ENCODE results near the gene KIF6.

Gene KIF6

GRCh38 chr6:39367700-39368099, 357.5 kb downstream of the KIF6 start:
- no peaks in the 10 kb centered on the region for H3K36me3 ChIP-seq (ENCODE audit: control insufficient read depth, insufficient read depth, low read length)
- no peaks in the 10 kb centered on the region for H3K9me3 ChIP-seq (ENCODE audit: control insufficient read depth, low read length)
- WGBS, 2 experiments (ENCODE audit: insufficient coverage in 2 of 2), result 84 to 100% methylated on average over 1 of the region's 3 CpGs
- no peak overlapping the region for H3K4me3 ChIP-seq (ENCODE audit: extremely low read depth, insufficient read depth, low read length, poor library complexity, severe bottlenecking)
- H3K4me1 ChIP-seq (ENCODE audit: control insufficient read depth, insufficient read depth, low read length, poor library complexity, severe bottlenecking), result peaks cover 20% of the 10 kb centered on the region
- H3K27ac ChIP-seq (ENCODE audit: low read depth, low read length, severe bottlenecking), result no peak overlapping the region

- no peak overlapping the region for H3K4me3 ChIP-seq (ENCODE audit: extremely low read depth, insufficient read depth, low read length, poor library complexity, severe bottlenecking)
- H3K4me1 ChIP-seq (ENCODE audit: control insufficient read depth, insufficient read depth, low read length, poor library complexity, severe bottlenecking), result peaks cover 20% of the 10 kb centered on the region
- no peak overlapping the region for H3K27ac ChIP-seq (ENCODE audit: low read depth, low read length, severe bottlenecking)
- H3K36me3 ChIP-seq (ENCODE audit: control insufficient read depth, insufficient read depth, low read length), result no peaks in the 10 kb centered on the region
- WGBS, 2 experiments (ENCODE audit: insufficient coverage in 2 of 2), result 79 to 89% methylated on average over 5 to 8 of the region's 9 CpGs
- H3K9me3 ChIP-seq (ENCODE audit: control insufficient read depth, low read length), result no peaks in the 10 kb centered on the region
Measured at GRCh38 chr6:39366931-39367618, 358.1 kb downstream of the KIF6 start.

- H3K36me3 ChIP-seq (ENCODE audit: control insufficient read depth, insufficient read depth, low read length), result no peaks in the 10 kb centered on the region
- peak overlapping the region; percentile 6 for H3K27ac ChIP-seq (ENCODE audit: low read depth, low read length, severe bottlenecking)
- H3K9me3 ChIP-seq (ENCODE audit: control insufficient read depth, low read length), result no peaks in the 10 kb centered on the region
- no peak overlapping the region for H3K4me3 ChIP-seq (ENCODE audit: extremely low read depth, insufficient read depth, low read length, poor library complexity, severe bottlenecking)
- H3K4me1 ChIP-seq (ENCODE audit: control insufficient read depth, insufficient read depth, low read length, poor library complexity, severe bottlenecking), result peaks cover 20% of the 10 kb centered on the region
- 78 to 85% methylated on average over 10 to 12 of the region's 13 CpGs for WGBS, 2 experiments (ENCODE audit: insufficient coverage in 2 of 2)
Measured at GRCh38 chr6:39365281-39366074, 359.7 kb downstream of the KIF6 start.

- Histone ChIP-seq H3K4me1 (ENCODE audit: control insufficient read depth, insufficient read depth, low read length, poor library complexity, severe bottlenecking) (peaks cover 20% of the 10 kb centered on the region), H3K27ac (ENCODE audit: low read depth, low read length, severe bottlenecking) (no peak overlapping the region), H3K4me3 (ENCODE audit: extremely low read depth, insufficient read depth, low read length, poor library complexity, severe bottlenecking) (no peak overlapping the region), H3K36me3 (ENCODE audit: control insufficient read depth, insufficient read depth, low read length) (no peaks in the 10 kb centered on the region), H3K9me3 (ENCODE audit: control insufficient read depth, low read length) (no peaks in the 10 kb centered on the region)
- 92 to 94% methylated on average over 3 to 7 of the region's 8 CpGs for WGBS, 2 experiments (ENCODE audit: insufficient coverage in 2 of 2)
Measured at GRCh38 chr6:39363280-39363679, 361.9 kb downstream of the KIF6 start.

- Histone ChIP-seq H3K36me3 (ENCODE audit: control insufficient read depth, insufficient read depth, low read length) (no peaks in the 10 kb centered on the region), H3K4me3 (ENCODE audit: extremely low read depth, insufficient read depth, low read length, poor library complexity, severe bottlenecking) (no peak overlapping the region), H3K9me3 (ENCODE audit: control insufficient read depth, low read length) (no peaks in the 10 kb centered on the region), H3K27ac (ENCODE audit: low read depth, low read length, severe bottlenecking) (no peak overlapping the region), H3K4me1 (ENCODE audit: control insufficient read depth, insufficient read depth, low read length, poor library complexity, severe bottlenecking) (peaks cover 19% of the 10 kb centered on the region)
- WGBS, 2 experiments (ENCODE audit: insufficient coverage in 2 of 2), result 66 to 88% methylated on average over 1 to 3 of the region's 3 CpGs
Measured at GRCh38 chr6:39362487-39362865, 362.7 kb downstream of the KIF6 start.

GRCh38 chr6:39361657-39362486, 363.3 kb downstream of the KIF6 start:
- H3K9me3 ChIP-seq (ENCODE audit: control insufficient read depth, low read length), result no peaks in the 10 kb centered on the region
- H3K4me3 ChIP-seq (ENCODE audit: extremely low read depth, insufficient read depth, low read length, poor library complexity, severe bottlenecking), result no peak overlapping the region
- 29 to 41% methylated on average over 17 to 20 of the region's 21 CpGs for WGBS, 2 experiments (ENCODE audit: insufficient coverage in 2 of 2)
- H3K4me1 ChIP-seq (ENCODE audit: control insufficient read depth, insufficient read depth, low read length, poor library complexity, severe bottlenecking), result peaks cover 14% of the 10 kb centered on the region
- no peaks in the 10 kb centered on the region for H3K36me3 ChIP-seq (ENCODE audit: control insufficient read depth, insufficient read depth, low read length)
- no peak overlapping the region for H3K27ac ChIP-seq (ENCODE audit: low read depth, low read length, severe bottlenecking)

GRCh38 chr6:39360378-39360777, 364.8 kb downstream of the KIF6 start:
- H3K36me3 ChIP-seq (ENCODE audit: control insufficient read depth, insufficient read depth, low read length), result no peaks in the 10 kb centered on the region
- 88 to 89% methylated on average over 8 to 9 of the region's 9 CpGs for WGBS, 2 experiments (ENCODE audit: insufficient coverage in 2 of 2)
- no peak overlapping the region for H3K4me3 ChIP-seq (ENCODE audit: extremely low read depth, insufficient read depth, low read length, poor library complexity, severe bottlenecking)
- H3K4me1 ChIP-seq (ENCODE audit: control insufficient read depth, insufficient read depth, low read length, poor library complexity, severe bottlenecking), result peaks cover 4% of the 10 kb centered on the region
- H3K27ac ChIP-seq (ENCODE audit: low read depth, low read length, severe bottlenecking), result no peak overlapping the region
- no peaks in the 10 kb centered on the region for H3K9me3 ChIP-seq (ENCODE audit: control insufficient read depth, low read length)

GRCh38 chr6:39357998-39358686, 367.1 kb downstream of the KIF6 start:
- H3K36me3 ChIP-seq (ENCODE audit: control insufficient read depth, insufficient read depth, low read length), result no peaks in the 10 kb centered on the region
- H3K4me3 ChIP-seq (ENCODE audit: extremely low read depth, insufficient read depth, low read length, poor library complexity, severe bottlenecking), result no peak overlapping the region
- H3K27ac ChIP-seq (ENCODE audit: low read depth, low read length, severe bottlenecking), result no peak overlapping the region
- WGBS, 2 experiments (ENCODE audit: insufficient coverage in 2 of 2), result 78 to 90% methylated on average over 5 to 6 of the region's 7 CpGs
- no peaks in the 10 kb centered on the region for H3K4me1 ChIP-seq (ENCODE audit: control insufficient read depth, insufficient read depth, low read length, poor library complexity, severe bottlenecking)
- H3K9me3 ChIP-seq (ENCODE audit: control insufficient read depth, low read length), result no peaks in the 10 kb centered on the region

GRCh38 chr6:39353698-39354315, 371.4 kb downstream of the KIF6 start:
- 86 to 87% methylated on average over 7 of the region's 7 CpGs for WGBS, 2 experiments (ENCODE audit: insufficient coverage in 2 of 2)
- H3K4me1 ChIP-seq (ENCODE audit: control insufficient read depth, insufficient read depth, low read length, poor library complexity, severe bottlenecking), result no peaks in the 10 kb centered on the region
- H3K4me3 ChIP-seq (ENCODE audit: extremely low read depth, insufficient read depth, low read length, poor library complexity, severe bottlenecking), result no peak overlapping the region
- no peaks in the 10 kb centered on the region for H3K9me3 ChIP-seq (ENCODE audit: control insufficient read depth, low read length)
- no peak overlapping the region for H3K27ac ChIP-seq (ENCODE audit: low read depth, low read length, severe bottlenecking)
- H3K36me3 ChIP-seq (ENCODE audit: control insufficient read depth, insufficient read depth, low read length), result no peaks in the 10 kb centered on the region

Measured in mesodermal cell (in vitro differentiated cells).